Esophagus squamous epithelium (tissue), 5 donors: ENCODE results near the gene KIR3DL1. TPM values are rescaled to one million over a fixed set of nuclear protein-coding genes. Genes with fewer than 3 reads are reported as not detected.
A peak's percentile ranks its signal among the peaks of the same experiment; 100 is the strongest.

ENCODE experiments used
- DNase-seq: peaks from one replicate; lab custom pipeline; 2025; lab: John Stamatoyannopoulos, UW
- H3K27ac ChIP-seq, 4 donors: fragments of 200-600 bp; sonication (generic); one replicate each; pipeline ENCODE4 v1.5.1; 2016 to 2019; ENCODE audit warnings: mild to moderate bottlenecking in 1 of 4
- H3K27me3 ChIP-seq, 4 donors: fragments of 200-600 bp; sonication (generic); 1 replicate in 3 of 4; 2 replicates in 1 of 4; pipeline versions ENCODE4 v1.5.1 to v1.6.0; 2017 to 2021; ENCODE audit warnings: antibody characterized with exemption in 1 of 4
- H3K36me3 ChIP-seq, 3 donors: fragments of 200-600 bp; sonication (generic); one replicate each; pipeline ENCODE4 v1.5.1; 2016 to 2019
- H3K4me1 ChIP-seq, 3 donors: fragments of 200-600 bp; sonication (generic); one replicate each; pipeline ENCODE4 v1.5.1; 2017 to 2019
- H3K4me3 ChIP-seq, 4 donors: fragments of 200-600 bp; sonication (generic); 1 replicate in 3 of 4; 2 replicates in 1 of 4; pipeline ENCODE4 v1.5.1; 2016 to 2019; ENCODE audit warnings: mild to moderate bottlenecking in 2 of 4, moderate library complexity in 1 of 4
- H3K9me3 ChIP-seq, 3 donors: fragments of 200-600 bp; sonication (generic); one replicate each; pipeline ENCODE4 v1.5.1; 2016 to 2019
- CTCF ChIP-seq, 6 experiments: fragments of 450-650 bp in 4 of 6; fragments of 200-600 bp in 2 of 6; sonication (generic) in 2 of 6; IDR thresholded peaks; one replicate each; pipeline ENCODE4 v1.5.1; 2016 to 2019; ENCODE audit warnings: antibody characterized with exemption in 6 of 6, mild to moderate bottlenecking in 4 of 6, moderate library complexity in 4 of 6
- POLR2A ChIP-seq, 4 donors: fragments of 450-650 bp; IDR thresholded peaks; one replicate each; pipeline ENCODE4 v1.6.1; 2017; ENCODE audit warnings: antibody characterized with exemption in 4 of 4, mild to moderate bottlenecking in 4 of 4, moderate library complexity in 3 of 4
- WGBS, 2 donors: methylation state at CpG; one replicate each; pipeline ENCODE4 v1.1.5; 2018; 5-methylcytosine and 5-hydroxymethylcytosine counted together
- intact Hi-C: fragments of 100-400 bp; cut with DNase I; formaldehyde crosslinking; loops from one replicate; pipeline ENCODE4 v1.15.0; 2022
- total RNA-seq, 4 donors: library from RNA; depleted of rRNA; stranded (reverse); fragments of >200 nt; gene quantifications; one replicate each; pipeline ENCODE4 v1.1.0, GENCODE V29; 2016
- donor health status: DM: yes; HTN: yes; CAD: no.

Gene KIR3DL1
- total RNA-seq, 4 donors from 2014 or later = not detected

- no peak for DNase-seq
- Histone ChIP-seq H3K9me3 (no peaks in the 10 kb centered on the region), H3K4me1 (no peaks in the 10 kb centered on the region), H3K27ac (no peak overlapping the region), H3K4me3 (no peak overlapping the region), H3K27me3 (peaks cover 0 to 9% (median 0%) of the 10 kb centered on the region in 4 donors), H3K36me3 (no peaks in the 10 kb centered on the region)
- WGBS, 2 donors = 42 to 60% methylated on average over 1 to 5 of the region's 5 CpGs
- intact Hi-C loops = no loop called here
- TF ChIP-seq CTCF (IDR thresholded peaks at IDR 0.05) = no peak
- no peak for TF ChIP-seq POLR2A (IDR thresholded peaks at IDR 0.05)
These were observed 25.6 kb upstream of the KIR3DL1 start for GRCh38 chr19:54790711-54791110.

- Histone ChIP-seq H3K9me3 (no peaks in the 10 kb centered on the region), H3K4me3 (no peak overlapping the region), H3K4me1 (no peaks in the 10 kb centered on the region), H3K27ac (no peak overlapping the region), H3K36me3 (no peaks in the 10 kb centered on the region), H3K27me3 (peaks cover 0 to 6% (median 0%) of the 10 kb centered on the region in 4 donors)
- DNase-seq = no peak
- WGBS, 2 donors = 77 to 81% methylated on average over 6 of the region's 6 CpGs
- intact Hi-C loops = no loop called here
- TF ChIP-seq POLR2A (IDR thresholded peaks at IDR 0.05) = no peak
- TF ChIP-seq CTCF (IDR thresholded peaks at IDR 0.05) = no peak
These were observed 24.8 kb upstream of the KIR3DL1 start for GRCh38 chr19:54791476-54791875.

GRCh38 chr19:54792814-54793213 lies 23.5 kb upstream of the KIR3DL1 start:
- Histone ChIP-seq H3K4me3 (peak overlapping the region in 2 of 4 donors; percentile 15 to 16), H3K27me3 (peaks cover 0 to 8% (median 0%) of the 10 kb centered on the region in 4 donors), H3K27ac (peak overlapping the region in 1 of 4 donors; percentile 3), H3K4me1 (no peaks in the 10 kb centered on the region), H3K36me3 (no peaks in the 10 kb centered on the region), H3K9me3 (no peaks in the 10 kb centered on the region)
- 33 to 45% methylated on average over 8 of the region's 8 CpGs for WGBS, 2 donors
- DNase-seq = no peak
- intact Hi-C loops = no loop called here
- TF ChIP-seq CTCF (IDR thresholded peaks at IDR 0.05) (no peak), POLR2A (IDR thresholded peaks at IDR 0.05) (no peak)

GRCh38 chr19:54795758-54796157 lies 20.5 kb upstream of the KIR3DL1 start:
- no peaks in the 10 kb centered on the region for H3K9me3 ChIP-seq
- H3K36me3 ChIP-seq = no peaks in the 10 kb centered on the region
- H3K4me1 ChIP-seq = no peaks in the 10 kb centered on the region
- intact Hi-C loops = no loop called here
- no peak overlapping the region for H3K27ac ChIP-seq
- WGBS, 2 donors = 43 to 53% methylated on average over 1 of the region's 1 CpG
- H3K4me3 ChIP-seq = no peak overlapping the region
- no peak for TF ChIP-seq POLR2A (IDR thresholded peaks at IDR 0.05)
- no peak for TF ChIP-seq CTCF (IDR thresholded peaks at IDR 0.05)
- no peak for DNase-seq
- peaks cover 0 to 11% (median 0%) of the 10 kb centered on the region in 4 donors for H3K27me3 ChIP-seq

GRCh38 chr19:54803410-54803809 lies 12.9 kb upstream of the KIR3DL1 start, which contains the start of gene KIR2DL4:
KIR2DL4 (plus strand) TSS chr19:54803610; CDS start chr19:54803652, 42 bp downstream.
- no peaks in the 10 kb centered on the region for H3K9me3 ChIP-seq
- H3K27me3 ChIP-seq = peaks cover 0 to 9% (median 0%) of the 10 kb centered on the region in 4 donors
- no peak for TF ChIP-seq CTCF (IDR thresholded peaks at IDR 0.05)
- TF ChIP-seq POLR2A (IDR thresholded peaks at IDR 0.05) = no peak
- no peak within 1 kb of the TSS for H3K27ac ChIP-seq
- no peak for DNase-seq
- H3K36me3 ChIP-seq = no peaks in the 10 kb centered on the region
- H3K4me3 ChIP-seq = no peak within 1 kb of the TSS
- WGBS, 2 donors = 82 to 83% methylated on average over 10 of the region's 10 CpGs
- no peaks in the 10 kb centered on the region for H3K4me1 ChIP-seq
- intact Hi-C loops = no loop called here
